IMR-90 (cell line): ENCODE data around the gene ANKFY1. TPM values are rescaled to one million over a fixed set of nuclear protein-coding genes. Genes with fewer than 3 reads are reported as not detected.

ENCODE experiments used
- ATAC-seq: fragments of 200-7000 bp; cut with Tn5 transposase; 2 replicates; pipeline ENCODE4 v1.9.1; 2020; ENCODE audit warnings: low read depth, mild to moderate bottlenecking, moderate library complexity
- BruUV-seq: library from RNA; stranded (reverse); fragments of 400-500 nt; replicated peaks from 2 replicates; lab custom pipeline; 2021; lab: Mats Ljungman, UMichigan
- CTCF ChIA-PET: fragments of 300-600 bp; formaldehyde crosslinking; extraction: SDS; loops from one replicate; lab custom pipeline; 2021; ENCODE audit warnings: antibody characterized with exemption; lab: Yijun Ruan, JAX
- POLR2A ChIA-PET: fragments of 300-600 bp; sonication (Branson Sonifier 250); formaldehyde crosslinking; loops from one replicate; lab custom pipeline; 2022; ENCODE audit warnings: antibody characterized with exemption; ENCODE audit not compliant: unreplicated experiment; lab: Charles Lee
- DNase-seq: peaks from one replicate; pipeline ENCODE4 v3.0.0; 2013
- H2AFZ ChIP-seq: replicated peaks from 2 replicates; pipeline ENCODE3; 2013; ENCODE audit warnings: low read length, mild to moderate bottlenecking; ENCODE audit not compliant: poor library complexity
- H2AK5ac ChIP-seq: 2 replicates; pipeline ENCODE4 v1.6.1; 2013; ENCODE audit warnings: low read depth, low read length, inconsistent platforms
- H2AK9ac ChIP-seq: replicated peaks from 2 replicates; pipeline ENCODE3; 2013; ENCODE audit warnings: mild to moderate bottlenecking, low read depth, low read length, moderate library complexity; ENCODE audit not compliant: poor library complexity
- H2BK120ac ChIP-seq: 2 replicates; pipeline ENCODE4 v1.6.1; 2013; ENCODE audit warnings: low read depth, low read length, inconsistent platforms
- H2BK15ac ChIP-seq: 3 replicates; pipeline ENCODE4 v1.6.1; 2013; ENCODE audit warnings: low read depth, low read length, inconsistent platforms
- H2BK20ac ChIP-seq: 2 replicates; pipeline ENCODE4 v1.6.1; 2013; ENCODE audit warnings: low read depth, mild to moderate bottlenecking, inconsistent platforms, low read length, moderate library complexity
- H2BK5ac ChIP-seq: 2 replicates; pipeline ENCODE4 v1.6.1; 2013; ENCODE audit warnings: mild to moderate bottlenecking, low read depth, low read length, inconsistent platforms; ENCODE audit not compliant: poor library complexity, severe bottlenecking
- H3K14ac ChIP-seq: replicated peaks from 2 replicates; pipeline ENCODE4 v1.6.1; 2013; ENCODE audit warnings: low read depth, low read length, inconsistent platforms
- H3K18ac ChIP-seq: 2 replicates; pipeline ENCODE4 v1.6.1; 2013; ENCODE audit warnings: low read depth, low read length, control low read depth
- H3K23ac ChIP-seq: 2 replicates; pipeline ENCODE4 v1.6.1; 2013; ENCODE audit warnings: low read depth, low read length, inconsistent platforms
- H3K27ac ChIP-seq: 2 replicates; pipeline ENCODE4 v1.5.1; 2013; ENCODE audit warnings: mild to moderate bottlenecking, control low read depth, low read length; ENCODE audit not compliant: insufficient read depth
- H3K27me3 ChIP-seq: 2 replicates; pipeline ENCODE4 v1.6.1; 2013; ENCODE audit warnings: low read length; ENCODE audit not compliant: control insufficient read depth, insufficient read depth
- H3K36me3 ChIP-seq: 2 replicates; pipeline ENCODE4 v1.6.1; 2013; ENCODE audit warnings: low read length, mixed read lengths; ENCODE audit not compliant: control insufficient read depth, insufficient read depth
- H3K4ac ChIP-seq: 2 replicates; pipeline ENCODE4 v1.6.1; 2013; ENCODE audit warnings: low read depth, low read length, inconsistent platforms
- H3K4me1 ChIP-seq: 2 replicates; pipeline ENCODE4 v1.6.1; 2013; ENCODE audit warnings: low read length, mixed read lengths; ENCODE audit not compliant: control insufficient read depth, insufficient read depth
- H3K4me2 ChIP-seq: 2 replicates; pipeline ENCODE4 v1.6.1; 2013; ENCODE audit warnings: low read depth, mild to moderate bottlenecking, control low read depth, low read length, moderate library complexity
- H3K4me3 ChIP-seq: 2 replicates; pipeline ENCODE4 v1.5.1; 2013; ENCODE audit warnings: low read depth, mild to moderate bottlenecking, control low read depth, low read length, moderate library complexity; ENCODE audit not compliant: insufficient read depth
- H3K56ac ChIP-seq: 2 replicates; pipeline ENCODE4 v1.6.1; 2013; ENCODE audit warnings: low read length, inconsistent platforms; ENCODE audit not compliant: insufficient read depth; ENCODE audit errors: extremely low read depth
- H3K79me1 ChIP-seq, 2 experiments: 2 replicates each; pipeline ENCODE4 v1.6.1; 2013; ENCODE audit warnings: low read length in 2 of 2, inconsistent platforms in 1 of 2, low read depth in 1 of 2
- H3K9ac ChIP-seq: 2 replicates; pipeline ENCODE4 v1.6.1; 2013; ENCODE audit warnings: low read depth, low read length, control low read depth
- H3K9me1 ChIP-seq: 2 replicates; pipeline ENCODE4 v1.6.1; 2013; ENCODE audit warnings: low read length, inconsistent platforms; ENCODE audit not compliant: insufficient read depth
- H3K9me3 ChIP-seq: 2 replicates; pipeline ENCODE4 v1.6.1; 2013; ENCODE audit warnings: low read length; ENCODE audit not compliant: control insufficient read depth, insufficient read depth
- H4K20me1 ChIP-seq: 2 replicates; pipeline ENCODE4 v1.6.1; 2013; ENCODE audit warnings: low read length, inconsistent platforms; ENCODE audit not compliant: insufficient read depth
- H4K5ac ChIP-seq: 2 replicates; pipeline ENCODE4 v1.6.1; 2013; ENCODE audit warnings: mild to moderate bottlenecking, low read depth, low read length, control low read depth
- H4K8ac ChIP-seq, 2 experiments: 2 replicates each; pipeline ENCODE4 v1.6.1; 2013; ENCODE audit warnings: low read depth in 2 of 2, low read length in 2 of 2, control low read depth in 1 of 2, inconsistent platforms in 1 of 2
- H4K91ac ChIP-seq: 2 replicates; pipeline ENCODE4 v1.6.1; 2013; ENCODE audit warnings: low read depth, low read length, inconsistent platforms; ENCODE audit not compliant: insufficient read depth
- CEBPB ChIP-seq: IDR thresholded peaks from 2 replicates; pipeline ENCODE4 v1.6.1; 2012; ENCODE audit warnings: low read depth, low read length, improper control_type of control experiment
- RAD21 ChIP-seq: IDR thresholded peaks from 2 replicates; pipeline ENCODE4 v1.6.1; 2012; ENCODE audit warnings: low read length, improper control_type of control experiment
- WGBS, 2 experiments: methylation state at CpG; one replicate each; pipeline versions ENCODE4 v1.1.5 to v1.1.7; 2013; ENCODE audit warnings: missing lambda C conversion rate in 2 of 2; ENCODE audit not compliant: insufficient read length in 1 of 2; ENCODE audit errors: extremely low coverage in 2 of 2; 5-methylcytosine and 5-hydroxymethylcytosine counted together
- dilution Hi-C: fragments of 300-500 bp; cut with HindIII; formaldehyde crosslinking; loops from one replicate; pipeline ENCODE4 v1.14.3; 2018; ENCODE audit warnings: low sequenced_read_pairs; ENCODE audit not compliant: unreplicated experiment
- in situ Hi-C: fragments of 300-500 bp; cut with MboI; formaldehyde crosslinking; loops from 3 replicates; pipeline ENCODE4 v1.14.3; 2019; ENCODE audit warnings: low sequenced_read_pairs, inconsistent platforms, mixed read lengths
- intact Hi-C: fragments of 100-400 bp; cut with micrococcal nuclease; formaldehyde crosslinking; loops from 2 replicates; pipeline ENCODE4 v1.10.0; 2022
- polyA plus RNA-seq, 3 experiments: library from polyadenylated mRNA; depleted of rRNA; stranded (reverse); fragments of >200 nt; gene quantifications; 2 replicates each; pipeline ENCODE4 v1.2.3, GENCODE V29; 2012; ENCODE audit warnings: low replicate concordance in 1 of 3
- total RNA-seq: library from RNA; depleted of rRNA; stranded (reverse); fragments of >200 nt; gene quantifications from 2 replicates; pipeline ENCODE4 v1.2.3, GENCODE V29; 2012

The ANKFY1 gene
- total and polyA plus RNA-seq, 2 of the 4 experiments (the other 2 are of a cell fraction): 32.3 to 48.9 TPM

- H3K4me3 ChIP-seq: no peak overlapping the region
- H2BK15ac ChIP-seq: no peak overlapping the region
- H3K4ac ChIP-seq: no peak overlapping the region
- in situ Hi-C loops: no loop called here
- no peak overlapping the region for H2BK5ac ChIP-seq
- TF ChIP-seq CEBPB (no peak), RAD21 (no peak)
- no peak overlapping the region for H3K23ac ChIP-seq
- H3K9me1 ChIP-seq: peaks cover 11% of the 10 kb centered on the region
- H3K27ac ChIP-seq: no peak overlapping the region
- no peak overlapping the region for H4K8ac ChIP-seq
- no CpG with 5 or more reads among the region's 3 CpGs for WGBS, 2 experiments
- intact Hi-C loops: loop anchor here (5.0 kb wide), 1 partner anchor 61 kb away; no protein-coding TSS in a partner anchor
- peaks cover 15% of the 10 kb centered on the region; the same call in 1 of the 2 replicates for H4K20me1 ChIP-seq
- CTCF ChIA-PET: no interaction called here
- H3K18ac ChIP-seq: no peak overlapping the region
- H3K9ac ChIP-seq: no peak overlapping the region
- DNase-seq (peak; percentile 52), ATAC-seq (no peak)
- H2AK9ac ChIP-seq: no peak overlapping the region
- no peak overlapping the region for H2AK5ac ChIP-seq
- H3K4me1 ChIP-seq: peaks cover 10% of the 10 kb centered on the region
- no peak overlapping the region for H2BK120ac ChIP-seq
- no TSS peak for BruUV-seq
- peaks cover 12 to 53% of the 10 kb centered on the region in 2 experiments for H3K79me1 ChIP-seq
- no peak overlapping the region for H3K4me2 ChIP-seq
- H4K5ac ChIP-seq: no peak overlapping the region
- H3K9me3 ChIP-seq: no peaks in the 10 kb centered on the region
- POLR2A ChIA-PET: no interaction called here
- H2AFZ ChIP-seq: no peak overlapping the region
- dilution Hi-C loops: no loop called here
- no peak overlapping the region for H4K91ac ChIP-seq
- H3K14ac ChIP-seq: no peak overlapping the region
- H3K27me3 ChIP-seq: no peaks in the 10 kb centered on the region
- H3K36me3 ChIP-seq: peaks cover 14% of the 10 kb centered on the region
- no peak overlapping the region for H2BK20ac ChIP-seq
- H3K56ac ChIP-seq: no peak overlapping the region
Observed at GRCh38 chr17:4236456-4236855, 27.3 kb downstream of the ANKFY1 start.
